ENCODE data around the gene FOXD2. TPM values are rescaled to one million over a fixed set of nuclear protein-coding genes. Genes with fewer than 3 reads are reported as not detected.

The FOXD2 gene
- polyA plus RNA-seq, 3 donors: 0.03 to 0.11 TPM; not detected in 1

DNA sequence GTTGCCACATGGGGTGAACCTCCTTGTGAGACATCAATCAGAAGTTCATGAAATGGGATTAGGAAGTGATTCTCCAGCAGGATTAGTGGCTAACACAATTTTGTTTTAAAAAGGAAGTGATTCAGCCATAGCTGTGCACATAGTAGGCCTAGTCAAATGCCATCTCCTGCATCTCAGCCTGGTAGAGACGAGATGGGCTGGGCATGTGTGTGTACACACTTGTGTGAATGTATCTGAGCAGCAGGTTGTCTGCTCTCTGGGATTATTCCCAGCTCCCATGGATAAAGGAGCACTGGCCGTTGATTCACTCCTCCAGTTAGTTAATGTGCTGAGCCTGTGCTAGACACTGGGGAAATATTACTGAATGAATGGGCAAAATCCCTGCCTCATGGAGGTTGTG is 19.7 kb upstream of the FOXD2 start:
- intact Hi-C loops (cut with micrococcal nuclease): no loop called here
- Histone ChIP-seq H3K4me3 (replicated peaks in 1 of 3; ENCODE audit: low read depth in 2 of 3, low read length in 3 of 3) (no peak overlapping the region), H3K9ac (ENCODE audit: insufficient read depth, low read length, poor library complexity, severe bottlenecking) (no peak overlapping the region), H3K79me2 (ENCODE audit: insufficient read depth, low read length) (no peaks in the 10 kb centered on the region), H3K36me3 (replicated peaks in 1 of 2; ENCODE audit: control insufficient read depth in 1 of 2, insufficient read depth in 2 of 2, low read length in 2 of 2) (no peaks in the 10 kb centered on the region), H3K27me3 (ENCODE audit: control insufficient read depth in 2 of 2, insufficient read depth in 2 of 2, low read length in 2 of 2) (peaks cover 60 to 68% of the 10 kb centered on the region in 2 donors), H3K9me3 (replicated peaks in 1 of 2; ENCODE audit: control insufficient read depth in 1 of 2, insufficient read depth in 1 of 2, low read length in 2 of 2) (peaks cover 0 to 15% of the 10 kb centered on the region in 2 donors), H3K4me2 (replicated peaks; ENCODE audit: extremely low read depth, low read length, poor library complexity, severe bottlenecking) (no peak overlapping the region), H4K20me1 (ENCODE audit: insufficient read depth, low read length) (no peaks in the 10 kb centered on the region), H3K27ac (ENCODE audit: low read depth in 1 of 2, low read length in 2 of 2) (no peak overlapping the region), H3K4me1 (ENCODE audit: control insufficient read depth in 1 of 2, insufficient read depth in 2 of 2, low read length in 2 of 2) (no peaks in the 10 kb centered on the region), H2AFZ (ENCODE audit: insufficient read depth, low read depth, low read length, poor library complexity, severe bottlenecking) (no peak overlapping the region)
- Mint-ChIP-seq H3K4me3 (peak overlapping the region in 1 of 2 donors; percentile 86), H3K4me1 (peaks cover 2% of the 10 kb centered on the region), H3K9me3 (peaks cover 0 to 13% (median 5%) of the 10 kb centered on the region in 7 donors), H3K27me3 (ENCODE audit: low read depth in 3 of 3) (peaks cover 64 to 86% (median 70%) of the 10 kb centered on the region in 3 donors), H3K27ac (no peak overlapping the region), H3K36me3 (no peaks in the 10 kb centered on the region)
- TF ChIP-seq CTCF (IDR thresholded peaks at IDR 0.05): no peak
- DNase-seq: no peak
- WGBS (ENCODE audit: insufficient coverage): 100% methylated on average over 1 of the region's 2 CpGs

DNA sequence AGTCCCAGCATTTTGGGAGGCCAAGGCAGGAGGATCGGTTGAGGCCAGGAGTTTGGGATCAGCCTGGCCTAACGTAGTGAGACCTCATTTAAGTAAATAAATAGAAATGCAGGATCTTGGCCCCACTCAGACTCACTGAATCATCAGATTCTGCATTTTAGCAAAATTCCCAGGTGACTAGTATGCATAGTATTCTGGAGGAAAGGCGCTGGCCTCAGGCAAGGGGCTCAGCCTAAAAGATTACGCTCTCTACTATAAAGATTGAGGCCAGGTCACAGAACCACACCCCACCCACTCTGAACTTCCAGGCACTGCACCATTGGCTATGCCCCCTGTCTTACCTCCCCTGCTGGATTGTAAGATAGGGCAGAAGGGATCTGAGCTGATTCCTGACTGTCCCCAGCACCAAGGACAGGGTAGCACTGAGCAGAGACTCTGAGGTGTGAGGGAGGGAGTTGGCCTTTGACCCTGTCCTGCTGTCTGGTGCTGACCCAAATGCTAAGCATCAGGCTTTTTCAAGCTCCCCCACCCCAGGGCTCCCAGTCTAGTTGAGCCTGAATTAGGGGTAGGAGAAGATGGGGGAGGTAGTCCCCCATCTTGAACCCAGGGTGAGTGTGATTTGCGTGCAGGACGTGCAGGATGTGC is 19.0 kb upstream of the FOXD2 start:
- no peak for DNase-seq
- Histone ChIP-seq H3K9ac (ENCODE audit: insufficient read depth, low read length, poor library complexity, severe bottlenecking) (no peak overlapping the region), H2AFZ (ENCODE audit: insufficient read depth, low read depth, low read length, poor library complexity, severe bottlenecking) (no peak overlapping the region), H3K4me2 (replicated peaks; ENCODE audit: extremely low read depth, low read length, poor library complexity, severe bottlenecking) (no peak overlapping the region), H3K36me3 (replicated peaks in 1 of 2; ENCODE audit: control insufficient read depth in 1 of 2, insufficient read depth in 2 of 2, low read length in 2 of 2) (no peaks in the 10 kb centered on the region), H4K20me1 (ENCODE audit: insufficient read depth, low read length) (no peaks in the 10 kb centered on the region), H3K79me2 (ENCODE audit: insufficient read depth, low read length) (no peaks in the 10 kb centered on the region), H3K4me3 (replicated peaks in 1 of 3; ENCODE audit: low read depth in 2 of 3, low read length in 3 of 3) (no peak overlapping the region), H3K4me1 (ENCODE audit: control insufficient read depth in 1 of 2, insufficient read depth in 2 of 2, low read length in 2 of 2) (no peaks in the 10 kb centered on the region), H3K27ac (ENCODE audit: low read depth in 1 of 2, low read length in 2 of 2) (no peak overlapping the region), H3K9me3 (replicated peaks in 1 of 2; ENCODE audit: control insufficient read depth in 1 of 2, insufficient read depth in 1 of 2, low read length in 2 of 2) (peaks cover 0 to 15% of the 10 kb centered on the region in 2 donors), H3K27me3 (ENCODE audit: control insufficient read depth in 2 of 2, insufficient read depth in 2 of 2, low read length in 2 of 2) (peaks cover 60 to 67% of the 10 kb centered on the region in 2 donors)
- no peaks in the 10 kb centered on the region for H3K36me3 Mint-ChIP-seq
- H3K27me3 Mint-ChIP-seq (ENCODE audit: low read depth in 3 of 3): peaks cover 62 to 87% (median 70%) of the 10 kb centered on the region in 3 donors
- H3K9me3 Mint-ChIP-seq: peaks cover 0 to 13% (median 5%) of the 10 kb centered on the region in 7 donors
- intact Hi-C loops (cut with micrococcal nuclease): no loop called here
- no peak for TF ChIP-seq CTCF (IDR thresholded peaks at IDR 0.05)
- peak overlapping the region in 1 of 2 donors; percentile 86 for H3K4me3 Mint-ChIP-seq
- H3K4me1 Mint-ChIP-seq: peaks cover 2% of the 10 kb centered on the region
- 95% methylated on average over 4 of the region's 6 CpGs for WGBS (ENCODE audit: insufficient coverage)
- H3K27ac Mint-ChIP-seq: no peak overlapping the region
